ENCODE results near the gene NSRP1. TPM values are rescaled to one million over a fixed set of nuclear protein-coding genes. Genes with fewer than 3 reads are reported as not detected.
A peak's percentile ranks its signal among the peaks of the same experiment; 100 is the strongest.

Gene NSRP1
- total and polyA plus RNA-seq, 2 of the 13 experiments (the other 11 are each of a cell fraction or from before 2014, with no cell fraction given) = 7.0 to 14.3 TPM

DNA sequence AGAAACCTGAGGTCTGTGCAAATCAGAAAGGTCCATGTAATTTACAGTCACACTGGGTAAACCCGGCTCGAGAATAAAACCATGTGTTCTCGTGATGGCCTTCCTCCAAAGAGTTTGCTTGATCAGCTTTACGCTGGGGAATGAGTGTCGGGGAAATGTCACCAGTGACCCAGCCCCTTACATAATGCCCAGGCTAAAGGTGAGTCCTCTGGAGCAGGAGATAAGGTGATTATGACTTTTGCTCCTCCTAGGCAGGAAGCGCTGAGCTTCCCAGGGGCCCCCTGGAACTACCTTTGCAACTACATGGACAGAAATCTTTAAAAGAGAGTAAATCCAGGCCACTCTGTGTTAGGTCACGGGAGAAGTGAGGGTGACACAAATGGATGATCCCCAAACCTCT is 103.2 kb downstream of the NSRP1 start (continued):
- TF ChIP-seq, protein P1, sequence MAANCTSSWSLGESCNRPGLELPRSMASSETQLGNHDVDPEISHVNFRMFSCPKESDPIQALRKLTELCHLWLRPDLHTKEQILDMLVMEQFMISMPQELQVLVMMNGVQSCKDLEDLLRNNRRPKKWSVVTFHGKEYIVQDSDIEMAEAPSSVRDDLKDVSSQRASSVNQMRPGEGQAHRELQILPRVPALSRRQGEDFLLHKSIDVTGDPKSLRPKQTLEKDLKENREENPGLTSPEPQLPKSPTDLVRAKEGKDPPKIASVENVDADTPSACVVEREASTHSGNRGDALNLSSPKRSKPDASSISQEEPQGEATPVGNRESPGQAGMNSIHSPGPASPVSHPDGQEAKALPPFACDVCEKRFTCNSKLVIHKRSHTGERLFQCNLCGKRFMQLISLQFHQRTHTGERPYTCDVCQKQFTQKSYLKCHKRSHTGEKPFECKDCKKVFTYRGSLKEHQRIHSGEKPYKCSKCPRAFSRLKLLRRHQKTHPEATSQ (CRISPR knock-in tag; IDR thresholded peaks at IDR 0.05; ENCODE audit: borderline replicate concordance) = no peak
- TF ChIP-seq ZNF549 (CRISPR knock-in tag; IDR thresholded peaks at IDR 0.05) (no peak), ARID2 (CRISPR knock-in tag; IDR thresholded peaks at IDR 0.05; ENCODE audit: borderline replicate concordance) (no peak), NR3C1 (CRISPR knock-in tag; IDR thresholded peaks at IDR 0.05) (no peak), NR2F6 (IDR thresholded peaks at IDR 0.05) (0 out of 2 replicates have a peak, but pooled peaks have one; percentile 49), NR2F6 (CRISPR knock-in tag; IDR thresholded peaks at IDR 0.05) (peak; percentile 63)
- TF ChIP-seq, protein P2, sequence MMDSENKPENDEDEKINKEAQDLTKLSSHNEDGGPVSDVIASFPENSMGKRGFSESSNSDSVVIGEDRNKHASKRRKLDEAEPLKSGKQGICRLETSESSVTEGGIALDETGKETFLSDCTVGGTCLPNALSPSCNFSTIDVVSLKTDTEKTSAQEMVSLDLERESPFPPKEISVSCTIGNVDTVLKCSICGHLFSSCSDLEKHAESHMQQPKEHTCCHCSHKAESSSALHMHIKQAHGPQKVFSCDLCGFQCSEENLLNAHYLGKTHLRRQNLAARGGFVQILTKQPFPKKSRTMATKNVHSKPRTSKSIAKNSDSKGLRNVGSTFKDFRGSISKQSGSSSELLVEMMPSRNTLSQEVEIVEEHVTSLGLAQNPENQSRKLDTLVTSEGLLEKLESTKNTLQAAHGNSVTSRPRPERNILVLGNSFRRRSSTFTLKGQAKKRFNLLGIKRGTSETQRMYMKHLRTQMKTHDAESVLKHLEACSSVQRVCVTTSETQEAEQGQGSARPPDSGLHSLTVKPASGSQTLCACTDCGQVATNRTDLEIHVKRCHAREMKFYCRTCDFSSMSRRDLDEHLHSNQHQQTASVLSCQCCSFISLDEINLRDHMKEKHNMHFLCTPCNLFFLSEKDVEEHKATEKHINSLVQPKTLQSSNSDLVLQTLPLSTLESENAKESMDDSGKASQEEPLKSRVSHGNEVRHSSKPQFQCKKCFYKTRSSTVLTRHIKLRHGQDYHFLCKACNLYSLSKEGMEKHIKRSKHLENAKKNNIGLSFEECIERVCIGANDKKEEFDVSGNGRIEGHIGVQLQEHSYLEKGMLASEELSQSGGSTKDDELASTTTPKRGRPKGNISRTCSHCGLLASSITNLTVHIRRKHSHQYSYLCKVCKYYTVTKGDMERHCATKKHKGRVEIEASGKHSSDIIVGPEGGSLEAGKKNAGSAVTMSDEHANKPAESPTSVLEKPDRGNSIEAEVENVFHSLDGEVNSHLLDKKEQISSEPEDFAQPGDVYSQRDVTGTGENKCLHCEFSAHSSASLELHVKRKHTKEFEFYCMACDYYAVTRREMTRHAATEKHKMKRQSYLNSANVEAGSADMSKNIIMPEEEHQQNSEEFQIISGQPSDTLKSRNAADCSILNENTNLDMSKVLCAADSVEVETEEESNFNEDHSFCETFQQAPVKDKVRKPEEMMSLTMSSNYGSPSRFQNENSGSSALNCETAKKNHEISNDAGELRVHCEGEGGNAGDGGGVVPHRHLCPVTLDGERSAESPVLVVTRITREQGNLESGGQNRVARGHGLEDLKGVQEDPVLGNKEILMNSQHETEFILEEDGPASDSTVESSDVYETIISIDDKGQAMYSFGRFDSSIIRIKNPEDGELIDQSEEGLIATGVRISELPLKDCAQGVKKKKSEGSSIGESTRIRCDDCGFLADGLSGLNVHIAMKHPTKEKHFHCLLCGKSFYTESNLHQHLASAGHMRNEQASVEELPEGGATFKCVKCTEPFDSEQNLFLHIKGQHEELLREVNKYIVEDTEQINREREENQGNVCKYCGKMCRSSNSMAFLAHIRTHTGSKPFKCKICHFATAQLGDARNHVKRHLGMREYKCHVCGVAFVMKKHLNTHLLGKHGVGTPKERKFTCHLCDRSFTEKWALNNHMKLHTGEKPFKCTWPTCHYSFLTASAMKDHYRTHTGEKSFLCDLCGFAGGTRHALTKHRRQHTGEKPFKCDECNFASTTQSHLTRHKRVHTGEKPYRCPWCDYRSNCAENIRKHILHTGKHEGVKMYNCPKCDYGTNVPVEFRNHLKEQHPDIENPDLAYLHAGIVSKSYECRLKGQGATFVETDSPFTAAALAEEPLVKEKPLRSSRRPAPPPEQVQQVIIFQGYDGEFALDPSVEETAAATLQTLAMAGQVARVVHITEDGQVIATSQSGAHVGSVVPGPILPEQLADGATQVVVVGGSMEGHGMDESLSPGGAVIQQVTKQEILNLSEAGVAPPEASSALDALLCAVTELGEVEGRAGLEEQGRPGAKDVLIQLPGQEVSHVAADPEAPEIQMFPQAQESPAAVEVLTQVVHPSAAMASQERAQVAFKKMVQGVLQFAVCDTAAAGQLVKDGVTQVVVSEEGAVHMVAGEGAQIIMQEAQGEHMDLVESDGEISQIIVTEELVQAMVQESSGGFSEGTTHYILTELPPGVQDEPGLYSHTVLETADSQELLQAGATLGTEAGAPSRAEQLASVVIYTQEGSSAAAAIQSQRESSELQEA (CRISPR knock-in tag; IDR thresholded peaks at IDR 0.05; ENCODE audit: not compliant biosample characterization) = no peak
- TF ChIP-seq, protein P3, sequence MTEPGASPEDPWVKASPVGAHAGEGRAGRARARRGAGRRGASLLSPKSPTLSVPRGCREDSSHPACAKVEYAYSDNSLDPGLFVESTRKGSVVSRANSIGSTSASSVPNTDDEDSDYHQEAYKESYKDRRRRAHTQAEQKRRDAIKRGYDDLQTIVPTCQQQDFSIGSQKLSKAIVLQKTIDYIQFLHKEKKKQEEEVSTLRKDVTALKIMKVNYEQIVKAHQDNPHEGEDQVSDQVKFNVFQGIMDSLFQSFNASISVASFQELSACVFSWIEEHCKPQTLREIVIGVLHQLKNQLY (CRISPR knock-in tag; IDR thresholded peaks at IDR 0.05) = 0 out of 2 replicates have a peak, but pooled peaks have one; percentile 28
- TF ChIP-seq, protein P4, sequence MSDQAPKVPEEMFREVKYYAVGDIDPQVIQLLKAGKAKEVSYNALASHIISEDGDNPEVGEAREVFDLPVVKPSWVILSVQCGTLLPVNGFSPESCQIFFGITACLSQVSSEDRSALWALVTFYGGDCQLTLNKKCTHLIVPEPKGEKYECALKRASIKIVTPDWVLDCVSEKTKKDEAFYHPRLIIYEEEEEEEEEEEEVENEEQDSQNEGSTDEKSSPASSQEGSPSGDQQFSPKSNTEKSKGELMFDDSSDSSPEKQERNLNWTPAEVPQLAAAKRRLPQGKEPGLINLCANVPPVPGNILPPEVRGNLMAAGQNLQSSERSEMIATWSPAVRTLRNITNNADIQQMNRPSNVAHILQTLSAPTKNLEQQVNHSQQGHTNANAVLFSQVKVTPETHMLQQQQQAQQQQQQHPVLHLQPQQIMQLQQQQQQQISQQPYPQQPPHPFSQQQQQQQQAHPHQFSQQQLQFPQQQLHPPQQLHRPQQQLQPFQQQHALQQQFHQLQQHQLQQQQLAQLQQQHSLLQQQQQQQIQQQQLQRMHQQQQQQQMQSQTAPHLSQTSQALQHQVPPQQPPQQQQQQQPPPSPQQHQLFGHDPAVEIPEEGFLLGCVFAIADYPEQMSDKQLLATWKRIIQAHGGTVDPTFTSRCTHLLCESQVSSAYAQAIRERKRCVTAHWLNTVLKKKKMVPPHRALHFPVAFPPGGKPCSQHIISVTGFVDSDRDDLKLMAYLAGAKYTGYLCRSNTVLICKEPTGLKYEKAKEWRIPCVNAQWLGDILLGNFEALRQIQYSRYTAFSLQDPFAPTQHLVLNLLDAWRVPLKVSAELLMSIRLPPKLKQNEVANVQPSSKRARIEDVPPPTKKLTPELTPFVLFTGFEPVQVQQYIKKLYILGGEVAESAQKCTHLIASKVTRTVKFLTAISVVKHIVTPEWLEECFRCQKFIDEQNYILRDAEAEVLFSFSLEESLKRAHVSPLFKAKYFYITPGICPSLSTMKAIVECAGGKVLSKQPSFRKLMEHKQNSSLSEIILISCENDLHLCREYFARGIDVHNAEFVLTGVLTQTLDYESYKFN (CRISPR knock-in tag; conservative IDR thresholded peaks at IDR 0.05) = peak; percentile 82
- TF ChIP-seq, protein P5, sequence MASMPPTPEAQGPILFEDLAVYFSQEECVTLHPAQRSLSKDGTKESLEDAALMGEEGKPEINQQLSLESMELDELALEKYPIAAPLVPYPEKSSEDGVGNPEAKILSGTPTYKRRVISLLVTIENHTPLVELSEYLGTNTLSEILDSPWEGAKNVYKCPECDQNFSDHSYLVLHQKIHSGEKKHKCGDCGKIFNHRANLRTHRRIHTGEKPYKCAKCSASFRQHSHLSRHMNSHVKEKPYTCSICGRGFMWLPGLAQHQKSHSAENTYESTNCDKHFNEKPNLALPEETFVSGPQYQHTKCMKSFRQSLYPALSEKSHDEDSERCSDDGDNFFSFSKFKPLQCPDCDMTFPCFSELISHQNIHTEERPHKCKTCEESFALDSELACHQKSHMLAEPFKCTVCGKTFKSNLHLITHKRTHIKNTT (CRISPR knock-in tag; IDR thresholded peaks at IDR 0.05) = no peak

Measured in HepG2 (cell line).